SK-N-SH (cell line): Measurements from ENCODE around the gene ADGRD2. TPM values are rescaled to one million over a fixed set of nuclear protein-coding genes. Genes with fewer than 3 reads are reported as not detected.
A peak's percentile ranks its signal among the peaks of the same experiment; 100 is the strongest.

ENCODE experiments used
- CTCF ChIA-PET: fragments of 300-600, 350-600 bp; formaldehyde crosslinking; extraction: SDS; loops from one replicate; lab custom pipeline; 2021; lab: Yijun Ruan, JAX
- POLR2A ChIA-PET: fragments of 350-600 bp; sonication (Branson Sonifier 250); formaldehyde crosslinking; extraction: SDS; loops from one replicate; lab custom pipeline; 2020; ENCODE audit warnings: antibody characterized with exemption, inconsistent platforms; lab: Yijun Ruan, JAX
- DNase-seq: peaks from one replicate; pipeline ENCODE4 v3.0.0; 2012
- H2AFZ ChIP-seq: fragments of 200-600 bp; sonication (generic); 2 replicates; pipeline ENCODE4 v1.8.1; 2016; ENCODE audit warnings: antibody characterized with exemption, mild to moderate bottlenecking, low read depth
- H3F3A ChIP-seq: fragments of 200-600 bp; sonication (generic); replicated peaks from 2 replicates; pipeline ENCODE3; 2016; ENCODE audit warnings: antibody characterized with exemption, mild to moderate bottlenecking; ENCODE audit not compliant: insufficient read depth
- H3K27ac ChIP-seq, 2 experiments: fragments of 200-500 bp in 1 of 2; fragments of 200-600 bp in 1 of 2; sonication (Bioruptor generic) in 1 of 2; sonication (generic), shearing (Covaris generic) in 1 of 2; 2 replicates each; pipeline versions ENCODE4 v1.5.1 to v1.6.1; 2014 to 2016; ENCODE audit warnings: low read depth in 2 of 2, inconsistent platforms in 1 of 2, low read length in 1 of 2, mild to moderate bottlenecking in 1 of 2, mixed read lengths in 1 of 2
- H3K27me3 ChIP-seq: fragments of 200-600 bp; sonication (generic), shearing (Covaris generic); 2 replicates; pipeline ENCODE4 v1.6.1; 2016; ENCODE audit warnings: mixed run types; ENCODE audit not compliant: insufficient read depth
- H3K36me3 ChIP-seq, 2 experiments: fragments of 200-500 bp in 1 of 2; fragments of 200-600 bp in 1 of 2; sonication (Bioruptor generic) in 1 of 2; sonication (generic) in 1 of 2; replicated peaks in 1 of 2; 2 replicates each; pipeline versions ENCODE3 to v1.5.1; 2014 to 2016; ENCODE audit warnings: low read length in 1 of 2, mild to moderate bottlenecking in 1 of 2; ENCODE audit not compliant: insufficient read depth in 2 of 2, control insufficient read depth in 1 of 2
- H3K4me1 ChIP-seq, 2 experiments: fragments of 200-500 bp in 1 of 2; fragments of 200-600 bp in 1 of 2; sonication (Bioruptor generic) in 1 of 2; sonication (generic), shearing (Covaris generic) in 1 of 2; 2 replicates each; pipeline versions ENCODE4 v1.5.1 to v1.6.1; 2014 to 2016; ENCODE audit warnings: low read depth in 1 of 2, low read length in 1 of 2, mixed run types in 1 of 2; ENCODE audit not compliant: insufficient read depth in 2 of 2, control insufficient read depth in 1 of 2
- H3K4me2 ChIP-seq: fragments of 200-600 bp; sonication (generic), shearing (Covaris generic); 2 replicates; pipeline ENCODE4 v1.6.1; 2017; ENCODE audit warnings: mixed run types
- H3K4me3 ChIP-seq, 2 experiments: fragments of 200-500 bp in 1 of 2; fragments of 200-600 bp in 1 of 2; sonication (Bioruptor generic) in 1 of 2; sonication (generic), shearing (Covaris generic) in 1 of 2; 2 replicates each; pipeline versions ENCODE4 v1.5.1 to v1.8.1; 2014 to 2016; ENCODE audit warnings: low read depth in 2 of 2, inconsistent platforms in 1 of 2, low read length in 1 of 2, mild to moderate bottlenecking in 1 of 2, mixed read lengths in 1 of 2, moderate library complexity in 1 of 2
- H3K79me2 ChIP-seq: fragments of 200-600 bp; sonication (generic); 2 replicates; pipeline ENCODE4 v1.8.1; 2017; ENCODE audit warnings: mild to moderate bottlenecking; ENCODE audit not compliant: insufficient read depth
- H3K9ac ChIP-seq: fragments of 200-600 bp; sonication (generic); 2 replicates; pipeline ENCODE4 v1.6.1; 2017; ENCODE audit warnings: mixed run types
- H3K9me2 ChIP-seq: fragments of 200-600 bp; sonication (generic); 2 replicates; pipeline ENCODE4 v1.6.1; 2017; ENCODE audit warnings: mixed run types
- H3K9me3 ChIP-seq: fragments of 200-600 bp; sonication (generic); 2 replicates; pipeline ENCODE4 v1.6.1; 2017; ENCODE audit warnings: mixed run types, mild to moderate bottlenecking, moderate library complexity
- H4K20me1 ChIP-seq: fragments of 200-600 bp; sonication (generic); 2 replicates; pipeline ENCODE4 v1.6.1; 2017; ENCODE audit warnings: mild to moderate bottlenecking, mixed run types; ENCODE audit not compliant: insufficient read depth
- CHD2 ChIP-seq: fragments of 150-350 bp; IDR thresholded peaks from 2 replicates; pipeline ENCODE4 v1.6.1; 2018; ENCODE audit warnings: low read length; ENCODE audit not compliant: partially characterized antibody
- EP300 ChIP-seq, 2 experiments: IDR thresholded peaks; 2 replicates each; pipeline versions ENCODE4 v1.4.0 to v1.6.1; 2012; ENCODE audit warnings: borderline replicate concordance in 1 of 2, low read depth in 1 of 2, low read length in 1 of 2
- GATA2 ChIP-seq: sonication (generic); formaldehyde crosslinking; IDR thresholded peaks from 2 replicates; pipeline ENCODE4 v1.5.0; 2020; ENCODE audit warnings: mild to moderate bottlenecking, missing genetic modification reagents
- IRF3 ChIP-seq: fragments of 150-350 bp; IDR thresholded peaks from 2 replicates; pipeline ENCODE4 v1.6.1; 2016; ENCODE audit warnings: mild to moderate bottlenecking, low read depth, low read length
- MAX ChIP-seq: IDR thresholded peaks from 2 replicates; pipeline ENCODE4 v1.4.0; 2012; ENCODE audit warnings: low read depth
- NFIC ChIP-seq: IDR thresholded peaks from 2 replicates; pipeline ENCODE4 v1.4.0; 2012; ENCODE audit warnings: borderline replicate concordance
- RXRA ChIP-seq: IDR thresholded peaks from 2 replicates; pipeline ENCODE4 v1.4.0; 2012; ENCODE audit warnings: low read depth, mild to moderate bottlenecking, borderline replicate concordance
- TCF12 ChIP-seq: IDR thresholded peaks from 2 replicates; pipeline ENCODE4 v1.4.0; 2012
- USF1 ChIP-seq: IDR thresholded peaks from 2 replicates; pipeline ENCODE4 v1.4.0; 2012; ENCODE audit warnings: low read depth, borderline replicate concordance
- USF2 ChIP-seq: fragments of 150-350 bp; IDR thresholded peaks from 2 replicates; pipeline ENCODE4 v1.6.1; 2017; ENCODE audit warnings: antibody characterized with exemption, low read length, low read depth, borderline replicate concordance
- YY1 ChIP-seq: IDR thresholded peaks from 2 replicates; pipeline ENCODE4 v1.4.0; 2012; ENCODE audit warnings: low read depth, mild to moderate bottlenecking
- ZBTB33 ChIP-seq: IDR thresholded peaks from 2 replicates; pipeline ENCODE4 v1.4.0; 2012; ENCODE audit warnings: low read depth, borderline replicate concordance
- WGBS: methylation state at CpG from one replicate; pipeline ENCODE4 v1.1.6; 2017; ENCODE audit warnings: low lambda C conversion rate; 5-methylcytosine and 5-hydroxymethylcytosine counted together
- polyA plus RNA-seq, 3 experiments: library from polyadenylated mRNA; depleted of rRNA; stranded (reverse); fragments of >200 nt; gene quantifications; 2 replicates each; pipeline ENCODE4 v1.2.3, GENCODE V29; 2012

Gene ADGRD2
- polyA plus RNA-seq, 1 of the 3 experiments (the other 2 are of a cell fraction), result 0.05 TPM

- Histone ChIP-seq H3K27ac (no peak overlapping the region), H4K20me1 (no peaks in the 10 kb centered on the region), H2AFZ (no peak overlapping the region), H3K4me1 (peaks cover 0 to 4% of the 10 kb centered on the region in 2 experiments; a peak in 1 of 4 replicates), H3K9me2 (no peaks in the 10 kb centered on the region), H3K9ac (no peak overlapping the region), H3K27me3 (no peaks in the 10 kb centered on the region; the same call in 1 of the 2 replicates), H3F3A (no peaks in the 10 kb centered on the region), H3K36me3 (no peaks in the 10 kb centered on the region), H3K4me3 (no peak overlapping the region), H3K9me3 (no peaks in the 10 kb centered on the region), H3K4me2 (no peak overlapping the region), H3K79me2 (no peaks in the 10 kb centered on the region)
- DNase-seq, result peak; percentile 78
- POLR2A ChIA-PET, result no interaction called here
- CTCF ChIA-PET, result interaction anchor here (1.0 kb wide), 1 partner anchor 64 kb away, joined by 3 read pairs; no protein-coding TSS in a partner anchor
- 69% methylated on average over 8 of the region's 26 CpGs for WGBS
- TF ChIP-seq MAX (no peak), RXRA (no peak), EP300 (IDR thresholded peaks at IDR 0.05; ENCODE audit: borderline replicate concordance in 1 of 2, low read depth in 1 of 2, low read length in 1 of 2) (no peak), USF2 (no peak), USF1 (no peak), TCF12 (no peak), ZBTB33 (no peak), YY1 (no peak), NFIC (no peak)
Measured at GRCh38 chr9:124482431-124483031, 32.3 kb downstream of the ADGRD2 start.

GRCh38 chr9:124483481-124483880 is 33.2 kb downstream of the ADGRD2 start:
- Histone ChIP-seq H3K4me3 (no peak overlapping the region), H3K79me2 (no peaks in the 10 kb centered on the region), H3F3A (no peaks in the 10 kb centered on the region), H3K4me1 (no peaks in the 10 kb centered on the region), H3K9me2 (no peaks in the 10 kb centered on the region), H4K20me1 (no peaks in the 10 kb centered on the region), H3K9ac (no peak overlapping the region), H3K4me2 (no peak overlapping the region), H3K36me3 (no peaks in the 10 kb centered on the region), H3K27me3 (no peaks in the 10 kb centered on the region; the same call in 1 of the 2 replicates), H3K9me3 (no peaks in the 10 kb centered on the region), H3K27ac (no peak overlapping the region), H2AFZ (no peak overlapping the region)
- TF ChIP-seq EP300 (IDR thresholded peaks at IDR 0.05; ENCODE audit: borderline replicate concordance in 1 of 2, low read depth in 1 of 2, low read length in 1 of 2) (no peak), IRF3 (no peak), CHD2 (no peak), GATA2 (CRISPR knock-in tag) (no peak)
- ChIA-PET CTCF (no interaction called here), POLR2A (no interaction called here)
- WGBS, result 78% methylated on average over 9 of the region's 9 CpGs
- no peak for DNase-seq
